Thoracic aorta (tissue), 2 donors: ENCODE results near the gene DMRTB1. TPM values are rescaled to one million over a fixed set of nuclear protein-coding genes. Genes with fewer than 3 reads are reported as not detected.

Experiments
- ATAC-seq: fragments of 150-250 bp; one replicate; pipeline ENCODE4 v1.8.0; 2017; ENCODE audit warnings: low read depth; ENCODE audit not compliant: insufficient number of reproducible peaks, low FRiP score
- DNase-seq: peaks from one replicate; pipeline ENCODE4 v3.0.0-alpha.2; 2020; ENCODE audit warnings: low spot score
- H3K27ac ChIP-seq, 2 donors: fragments of 200-600 bp; sonication (generic); 1 replicate in 1 of 2; 2 replicates in 1 of 2; pipeline ENCODE4 v1.5.1; 2016; ENCODE audit warnings: mild to moderate bottlenecking in 2 of 2, moderate library complexity in 2 of 2
- H3K27me3 ChIP-seq: fragments of 200-600 bp; sonication (generic); replicated peaks from 2 replicates; pipeline ENCODE4 v1.6.0; 2016; ENCODE audit warnings: mild to moderate bottlenecking; ENCODE audit not compliant: insufficient read depth
- H3K36me3 ChIP-seq: fragments of 200-600 bp; sonication (generic); one replicate; pipeline ENCODE4 v1.5.1; 2016
- H3K4me1 ChIP-seq, 2 donors: fragments of 200-600 bp; sonication (generic); 1 replicate in 1 of 2; 2 replicates in 1 of 2; pipeline versions ENCODE4 v1.5.1 to v1.6.0; 2016; ENCODE audit warnings: low read depth in 2 of 2, mild to moderate bottlenecking in 1 of 2; ENCODE audit not compliant: control insufficient read depth in 1 of 2
- H3K4me3 ChIP-seq: fragments of 200-600 bp; sonication (generic); 2 replicates; pipeline ENCODE4 v1.5.1; 2016; ENCODE audit warnings: mild to moderate bottlenecking
- H3K9me3 ChIP-seq: fragments of 200-600 bp; sonication (generic); 2 replicates; pipeline ENCODE4 v1.5.1; 2016
- CTCF ChIP-seq: fragments of 200-600 bp; sonication (generic); IDR thresholded peaks from one replicate; pipeline ENCODE4 v1.5.1; 2019; ENCODE audit warnings: antibody characterized with exemption
- total RNA-seq, 2 donors: library from RNA; depleted of rRNA; stranded (reverse); fragments of >200 nt; gene quantifications; one replicate each; pipeline versions ENCODE4 v1.1.0 to v1.2.3, GENCODE V29; 2016

Gene DMRTB1
- total RNA-seq, 2 donors from 2014 or later, result not detected

- H3K27ac ChIP-seq, result no peak overlapping the region
- no peak overlapping the region for H3K4me3 ChIP-seq
- DNase-seq (no peak), ATAC-seq (no peak)
- no peaks in the 10 kb centered on the region for H3K4me1 ChIP-seq
- no peaks in the 10 kb centered on the region for H3K36me3 ChIP-seq
- TF ChIP-seq CTCF, result no peak
- no peaks in the 10 kb centered on the region for H3K27me3 ChIP-seq
- H3K9me3 ChIP-seq, result no peaks in the 10 kb centered on the region
These were observed 17.4 kb downstream of the DMRTB1 start for GRCh38 chr1:53476579-53476978.

GRCh38 chr1:53477651-53478501 lies 18.7 kb downstream of the DMRTB1 start:
- no peaks in the 10 kb centered on the region for H3K36me3 ChIP-seq
- ATAC-seq, result no peak
- H3K4me1 ChIP-seq, result no peaks in the 10 kb centered on the region
- H3K27me3 ChIP-seq, result no peaks in the 10 kb centered on the region
- H3K27ac ChIP-seq, result no peak overlapping the region
- no peak overlapping the region for H3K4me3 ChIP-seq
- DNase-seq, result no peak
- H3K9me3 ChIP-seq, result no peaks in the 10 kb centered on the region
- TF ChIP-seq CTCF, result no peak

GRCh38 chr1:53478502-53478818 lies 19.3 kb downstream of the DMRTB1 start:
- TF ChIP-seq CTCF, result no peak
- Histone ChIP-seq H3K27me3 (no peaks in the 10 kb centered on the region), H3K4me1 (no peaks in the 10 kb centered on the region), H3K36me3 (no peaks in the 10 kb centered on the region), H3K4me3 (no peak overlapping the region), H3K27ac (no peak overlapping the region), H3K9me3 (no peaks in the 10 kb centered on the region)
- DNase-seq, result no peak
- no peak for ATAC-seq

GRCh38 chr1:53480678-53481077 lies 21.5 kb downstream of the DMRTB1 start:
- no peak for DNase-seq
- Histone ChIP-seq H3K9me3 (no peaks in the 10 kb centered on the region), H3K4me1 (no peaks in the 10 kb centered on the region), H3K27ac (no peak overlapping the region), H3K27me3 (no peaks in the 10 kb centered on the region), H3K36me3 (no peaks in the 10 kb centered on the region), H3K4me3 (no peak overlapping the region)
- ATAC-seq, result no peak
- TF ChIP-seq CTCF, result no peak

GRCh38 chr1:53481456-53481855 lies 22.3 kb downstream of the DMRTB1 start:
- no peaks in the 10 kb centered on the region for H3K4me1 ChIP-seq
- ATAC-seq, result no peak
- no peaks in the 10 kb centered on the region for H3K27me3 ChIP-seq
- H3K4me3 ChIP-seq, result no peak overlapping the region
- no peak overlapping the region for H3K27ac ChIP-seq
- TF ChIP-seq CTCF, result no peak
- H3K9me3 ChIP-seq, result no peaks in the 10 kb centered on the region
- no peaks in the 10 kb centered on the region for H3K36me3 ChIP-seq
- no peak for DNase-seq
